Middle frontal gyrus (tissue), 1 donor: Measurements from ENCODE around the gene DPH1.

Source experiments
- DNase-seq: peaks from one replicate; pipeline ENCODE4 v3.0.0-alpha.2; 2015; ENCODE audit warnings: low spot score; ENCODE audit errors: extremely low spot score

DPH1 gene

GRCh38 chr17:2027528-2028233 lies 2.3 kb upstream of the DPH1 start:
- DNase-seq, result no peak

GRCh38 chr17:2028234-2028614 lies 1.7 kb upstream of the DPH1 start:
- DNase-seq, result no peak

DNA sequence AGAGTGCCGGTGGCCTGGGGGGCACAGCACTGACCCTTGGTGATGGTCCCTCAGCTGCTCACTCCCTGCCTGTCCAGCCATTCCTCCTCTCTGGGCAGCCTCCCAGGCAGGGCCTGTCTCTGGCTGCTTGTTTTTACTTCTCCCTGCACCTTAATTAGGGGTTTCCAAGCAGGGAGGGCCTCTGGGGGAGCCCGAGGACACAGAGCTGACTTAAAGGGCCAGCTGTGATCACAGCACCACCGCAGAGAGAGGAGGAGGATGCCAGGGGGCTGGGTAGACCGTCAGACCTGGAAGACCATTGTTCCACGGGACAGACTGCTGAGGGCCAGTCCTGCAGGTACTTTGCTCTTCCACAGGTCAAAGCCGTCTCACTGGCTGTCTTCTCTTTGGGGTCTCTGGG lies 1.2 kb upstream of the DPH1 start:
- no peak for DNase-seq

GRCh38 chr17:2030779-2031163 lies 818 bp downstream of the DPH1 start:
- peak; percentile 68 for DNase-seq

- DNase-seq, result no peak
These were observed 3.2 kb downstream of the DPH1 start for GRCh38 chr17:2033153-2033552.

- DNase-seq, result no peak
These were observed 4.2 kb downstream of the DPH1 start for GRCh38 chr17:2034157-2034556.

GRCh38 chr17:2034806-2035540 lies 5.0 kb downstream of the DPH1 start:
- no peak for DNase-seq

DNA sequence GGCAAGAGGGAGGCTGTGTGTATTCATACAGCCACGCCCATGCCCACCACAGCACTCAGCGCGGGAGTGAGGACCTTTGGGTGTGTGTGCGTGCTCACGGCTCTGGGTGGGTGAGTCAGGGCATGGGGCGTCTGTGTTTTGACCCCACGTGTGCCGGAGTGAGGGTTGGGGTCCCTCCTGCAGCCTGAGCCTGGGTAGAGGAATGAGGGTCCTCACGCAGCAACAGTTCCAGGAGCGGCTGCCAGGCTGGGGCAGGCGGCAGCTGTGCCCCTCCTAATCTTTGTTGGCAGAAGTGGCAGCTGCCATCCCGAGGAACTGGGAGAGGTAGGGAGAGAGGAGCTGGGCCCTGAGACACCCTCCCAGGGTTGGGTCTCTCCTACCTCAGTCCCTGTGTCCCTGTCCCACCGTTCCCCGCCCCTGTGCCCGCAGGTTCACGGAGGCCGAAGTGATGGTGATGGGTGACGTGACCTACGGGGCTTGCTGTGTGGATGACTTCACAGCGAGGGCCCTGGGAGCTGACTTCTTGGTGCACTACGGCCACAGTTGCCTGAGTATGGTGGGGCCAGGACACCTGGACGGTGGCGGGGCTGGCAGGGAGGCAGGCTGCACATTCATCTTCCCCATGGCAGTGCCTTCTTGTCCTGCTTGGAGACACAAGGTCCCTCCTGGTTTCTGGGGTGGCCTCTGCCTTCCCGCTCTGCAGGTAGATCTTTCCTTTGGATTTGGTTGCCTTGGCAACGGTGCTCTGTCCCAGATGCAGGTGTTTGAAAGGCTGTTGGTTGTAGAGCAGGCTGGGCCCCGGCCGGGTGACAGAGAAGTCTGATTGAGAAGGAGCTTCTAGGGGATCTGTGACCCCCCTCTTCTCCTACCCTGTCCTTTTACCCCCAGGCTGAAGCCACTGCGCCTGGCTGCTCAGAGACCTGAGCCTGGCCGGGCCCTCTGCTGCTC lies 5.9 kb downstream of the DPH1 start:
- no peak for DNase-seq

DNA sequence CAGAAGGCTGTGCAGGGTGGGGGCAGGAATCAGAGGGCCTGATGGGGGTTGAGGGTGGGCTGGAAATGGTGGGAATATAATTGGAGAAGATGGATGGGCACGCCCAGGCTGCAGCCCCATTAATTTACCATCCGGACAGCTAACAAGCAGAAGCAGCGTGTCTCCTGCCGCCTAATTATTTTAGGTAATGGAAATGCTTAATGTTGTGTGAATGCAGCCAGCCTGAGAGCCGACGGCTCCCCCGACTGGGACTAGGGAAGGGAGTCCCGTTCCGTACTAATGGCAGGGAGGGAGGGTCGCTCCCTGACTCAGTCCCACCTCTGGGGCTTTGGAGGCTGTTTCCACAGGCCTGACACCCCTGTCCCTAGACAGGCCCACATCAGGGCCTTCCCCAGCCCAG lies 7.2 kb downstream of the DPH1 start:
- DNase-seq, result no peak

GRCh38 chr17:2040219-2040827 lies 10.4 kb downstream of the DPH1 start:
- DNase-seq, result no peak

- no peak for DNase-seq
These were observed 11.1 kb downstream of the DPH1 start for GRCh38 chr17:2040942-2041560.

DNA sequence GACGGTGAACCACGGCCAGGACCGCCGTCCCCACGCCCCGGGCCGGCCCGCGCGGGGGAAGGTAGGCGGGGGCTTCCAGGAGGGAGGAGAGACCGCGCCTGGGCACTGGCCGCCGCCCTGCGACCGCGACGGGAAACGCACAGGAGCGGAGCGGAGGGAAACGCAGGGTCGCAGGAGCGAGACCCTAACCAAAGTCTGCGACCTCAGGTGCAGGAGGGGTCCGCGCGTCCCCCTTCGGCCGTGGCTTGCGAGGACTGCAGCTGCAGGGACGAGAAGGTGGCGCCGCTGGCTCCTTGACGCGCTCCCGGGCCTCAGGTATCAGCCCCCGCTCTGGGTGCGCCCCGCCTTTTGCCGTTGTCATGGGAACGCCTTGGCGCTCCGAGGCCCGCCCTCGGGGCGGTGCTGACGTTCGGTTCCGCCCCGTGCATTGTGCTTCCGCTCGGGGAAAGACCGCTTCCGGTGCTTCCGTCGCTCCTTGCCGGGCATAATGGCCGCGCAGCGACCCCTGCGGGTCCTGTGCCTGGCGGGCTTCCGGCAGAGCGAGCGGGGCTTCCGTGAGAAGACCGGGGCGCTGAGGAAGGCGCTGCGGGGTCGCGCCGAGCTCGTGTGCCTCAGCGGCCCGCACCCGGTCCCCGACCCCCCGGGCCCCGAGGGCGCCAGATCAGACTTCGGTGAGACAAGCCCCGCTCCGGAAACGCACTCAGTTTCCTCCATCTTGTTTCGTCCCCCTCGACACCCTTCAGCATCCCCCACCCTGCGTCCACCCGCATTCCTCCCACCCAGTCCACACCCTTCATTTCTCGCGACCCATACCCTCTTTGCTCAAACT lies 11.8 kb downstream of the DPH1 start, which contains the start of gene OVCA2:
Gene OVCA2 (plus strand): TSS at position 462 of the 829 bp plus-strand sequence. CDS start 26 bp downstream, at position 488.
- peak; percentile 90 for DNase-seq

GRCh38 chr17:2042390-2042847 lies 12.5 kb downstream of the DPH1 start:
- DNase-seq, result no peak

GRCh38 chr17:2042933-2043332 lies 13.0 kb downstream of the DPH1 start:
- DNase-seq, result no peak

DNA sequence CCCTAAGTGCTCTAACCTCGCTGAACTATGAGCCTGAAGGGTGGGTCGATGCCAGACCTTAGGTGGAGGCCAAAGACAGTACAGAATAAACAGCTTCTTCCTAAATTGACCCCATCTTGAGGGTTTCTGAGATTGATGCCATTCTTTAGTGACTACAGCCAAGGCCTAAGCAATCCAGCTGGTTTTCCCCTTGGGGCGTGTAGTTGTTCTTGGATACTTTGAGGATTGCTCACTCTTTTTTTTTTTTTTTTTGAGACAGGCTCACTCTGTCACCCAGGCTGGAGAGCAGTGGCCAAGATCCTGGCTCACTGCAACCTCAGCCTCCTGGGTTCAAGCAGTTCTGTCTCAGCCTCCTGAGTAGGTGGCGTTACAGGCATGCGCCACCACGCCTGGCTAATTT lies 13.8 kb downstream of the DPH1 start:
- no peak for DNase-seq

- DNase-seq, result no peak
These were observed 14.4 kb downstream of the DPH1 start for GRCh38 chr17:2044263-2044894.

GRCh38 chr17:2047590-2047989 lies 17.6 kb downstream of the DPH1 start:
- DNase-seq, result no peak

DNA sequence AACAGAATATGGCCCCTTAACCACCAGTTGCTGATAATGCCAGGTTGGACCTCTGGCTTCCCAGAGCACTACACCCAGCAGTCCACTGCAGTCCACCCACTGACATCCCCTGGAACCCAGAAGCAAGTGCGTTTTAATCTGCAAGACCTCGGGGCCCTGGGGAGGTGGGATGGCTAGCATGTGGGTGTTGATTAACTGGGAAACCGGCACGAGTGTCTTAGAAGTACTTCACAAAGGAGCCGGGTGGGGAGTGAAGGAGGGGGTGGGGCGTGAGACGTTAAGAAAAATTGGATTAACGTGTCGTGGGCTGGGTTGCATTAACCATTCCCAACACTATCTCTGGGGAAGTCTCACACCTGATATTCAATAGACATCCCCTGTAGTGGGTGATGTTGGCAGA lies 18.9 kb downstream of the DPH1 start:
- no peak for DNase-seq
